HG03442 (cell line): ENCODE data around the gene FAM3D.
"Not testable (repeated sequence)": the region's sequence is repeated elsewhere in the genome, so short reads cannot be mapped to it uniquely, and the experiment has no call there.

ENCODE experiments used
- ATAC-seq: cut with Tn5 transposase; IDR thresholded peaks from one replicate; pipeline ENCODE4 v1.9.1; 2021; ENCODE audit warnings: mild to moderate bottlenecking, moderate library complexity; ENCODE audit not compliant: unreplicated experiment

FAM3D gene

DNA sequence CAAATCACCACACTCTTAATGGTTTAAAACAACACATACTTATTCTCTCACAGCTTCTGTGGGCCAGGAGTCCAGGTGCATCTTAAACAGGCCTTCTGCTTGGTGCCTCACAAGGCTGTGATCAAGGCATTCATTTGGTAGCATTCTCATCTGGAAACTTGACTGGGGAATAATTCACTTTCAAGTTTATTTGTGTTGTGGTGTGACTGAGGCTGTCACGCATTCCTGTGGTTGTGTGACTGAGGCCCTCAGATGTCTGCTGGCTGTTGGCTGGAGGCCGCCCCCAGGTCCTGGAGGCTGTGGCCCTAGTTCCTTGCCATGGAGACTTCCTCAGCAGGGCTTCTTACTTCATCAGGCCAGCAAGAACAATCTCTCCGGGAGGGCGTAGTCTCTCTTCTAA is 16.9 kb upstream of the FAM3D start:
- peak; percentile 82 for ATAC-seq

DNA sequence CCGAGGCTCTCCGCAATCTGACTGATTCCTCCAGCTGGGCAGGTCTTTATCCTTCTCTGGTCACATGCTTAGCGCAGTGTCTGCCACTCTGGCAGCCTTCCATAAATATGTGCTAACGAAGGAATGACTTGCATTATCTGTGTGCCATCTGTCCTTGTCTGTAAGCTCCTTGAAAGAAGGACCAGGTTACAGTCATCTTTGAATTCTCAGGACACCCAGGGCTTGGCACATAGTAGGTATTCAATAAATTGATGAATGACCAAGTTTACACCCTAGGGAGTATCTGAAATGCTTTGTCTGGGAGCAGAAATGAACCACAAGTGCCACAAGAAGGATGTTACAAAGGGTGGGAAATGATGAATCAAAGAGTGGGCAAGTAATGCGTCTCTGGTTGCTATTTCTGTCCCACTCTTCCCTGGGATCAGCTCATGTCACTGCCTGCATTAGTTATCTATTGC is 16.5 kb upstream of the FAM3D start:
- peak; percentile 16 for ATAC-seq

DNA sequence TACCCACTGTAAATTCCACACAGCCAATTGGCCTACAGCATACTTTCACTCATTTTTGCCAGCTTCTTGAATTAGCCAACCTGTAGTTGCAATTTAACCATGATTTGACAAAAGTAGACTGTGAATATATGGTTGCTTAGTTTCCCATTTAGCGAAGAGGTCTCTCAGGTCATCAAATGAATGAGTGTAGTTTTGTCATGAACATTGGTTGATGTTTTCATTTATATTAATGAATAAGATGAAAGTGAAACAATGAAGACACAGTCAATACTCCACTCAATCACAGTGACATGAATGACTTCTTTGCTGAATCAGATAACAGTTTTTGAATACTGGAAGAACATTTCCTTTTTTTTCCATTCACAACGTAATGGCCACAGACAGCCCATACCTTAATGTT is 15.3 kb upstream of the FAM3D start:
- no peak for ATAC-seq

DNA sequence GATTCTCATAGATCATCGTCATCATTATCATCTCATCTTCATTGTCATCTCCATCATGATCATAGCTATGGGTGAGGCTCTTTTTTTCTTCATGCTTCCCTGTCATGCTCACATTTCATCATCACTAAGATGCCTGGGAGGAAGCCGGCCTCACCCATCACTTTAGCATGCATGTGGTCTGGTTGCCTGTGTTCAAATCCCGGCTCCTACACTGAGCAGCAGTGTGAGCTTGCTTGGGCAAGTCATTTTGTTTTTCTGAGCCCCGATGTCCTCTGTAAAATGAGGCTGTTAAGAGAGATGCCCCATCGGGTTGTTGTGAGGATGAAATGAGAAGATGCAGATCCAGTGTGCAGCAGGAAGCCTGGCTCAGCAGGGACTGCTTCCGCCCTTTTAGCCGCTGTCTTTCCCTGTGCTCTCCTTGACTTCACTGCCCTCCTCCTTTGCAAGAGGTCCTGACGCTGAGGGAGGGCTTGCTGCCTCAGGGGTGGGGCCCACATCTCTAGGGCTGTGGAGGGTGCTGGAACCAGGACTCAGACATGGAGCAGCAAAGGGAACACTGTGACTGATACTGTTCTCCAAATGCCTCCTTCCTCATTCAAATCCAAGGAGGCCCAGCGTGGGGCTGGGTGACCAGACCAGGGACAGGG is 14.4 kb upstream of the FAM3D start:
- ATAC-seq, result no peak

GRCh38 chr3:58679974-58680666 is 13.5 kb upstream of the FAM3D start:
- no peak for ATAC-seq

DNA sequence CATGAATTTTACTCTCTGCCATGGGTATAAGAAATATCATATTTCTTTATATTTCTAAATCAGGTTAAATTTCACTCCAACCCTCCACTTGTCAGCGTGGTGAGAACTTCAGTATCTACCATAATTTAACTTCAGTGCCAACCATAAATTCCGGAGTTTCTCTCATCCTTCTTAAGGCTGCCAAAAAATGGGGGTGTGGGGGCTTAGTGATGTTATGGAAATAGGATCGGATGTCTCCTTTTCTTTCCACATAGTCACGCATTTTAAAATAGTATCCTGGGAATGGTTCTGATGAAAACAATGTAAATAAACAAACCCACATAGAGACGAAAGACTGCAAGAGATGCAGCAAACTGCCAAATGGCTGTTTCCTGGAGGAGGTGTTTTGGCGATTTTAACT is 12.9 kb upstream of the FAM3D start:
- ATAC-seq, result no peak

DNA sequence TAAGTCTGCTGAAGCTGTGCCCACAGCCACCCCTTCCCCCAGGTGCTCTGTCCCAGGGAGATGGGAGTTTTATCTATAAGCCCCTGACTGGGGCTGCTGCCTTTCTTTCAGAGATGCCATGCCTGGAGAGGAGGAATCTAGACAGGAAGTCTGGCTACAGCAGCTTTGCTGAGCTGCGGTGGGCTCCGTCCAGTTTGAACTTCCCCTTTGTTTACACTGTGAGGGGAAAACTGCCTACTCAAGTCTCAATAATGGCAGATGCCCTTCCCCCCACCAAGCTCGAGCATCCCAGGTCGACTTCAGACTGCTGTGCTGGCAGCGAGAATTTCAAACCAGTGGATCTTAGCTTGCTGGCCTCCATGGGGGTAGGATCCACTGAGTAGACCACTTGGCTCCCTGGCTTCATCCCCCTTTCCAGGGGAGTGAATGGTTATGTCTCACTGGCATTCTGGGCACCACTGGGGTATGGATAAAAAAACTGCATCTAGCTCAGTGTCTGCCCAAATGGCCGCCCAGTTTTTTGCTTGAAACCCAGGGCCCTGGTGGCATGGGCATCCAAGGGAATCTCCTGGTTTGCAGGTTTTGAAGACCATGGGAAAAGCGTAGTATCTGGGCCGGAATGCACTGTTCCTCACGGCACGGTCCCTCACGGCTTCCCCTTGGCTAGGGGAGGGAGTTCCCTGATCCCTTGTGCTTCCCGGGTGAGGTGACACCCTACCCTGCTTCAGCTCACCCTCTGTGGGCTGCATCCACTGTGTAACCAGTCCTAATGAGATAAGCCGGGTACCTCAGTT is 11.8 kb upstream of the FAM3D start:
- ATAC-seq, result not testable (repeated sequence)

GRCh38 chr3:58672880-58673279 is 6.3 kb upstream of the FAM3D start:
- ATAC-seq, result no peak

GRCh38 chr3:58672451-58672850 is 5.9 kb upstream of the FAM3D start:
- no peak for ATAC-seq

GRCh38 chr3:58670506-58671135 is 4.0 kb upstream of the FAM3D start:
- no peak for ATAC-seq

DNA sequence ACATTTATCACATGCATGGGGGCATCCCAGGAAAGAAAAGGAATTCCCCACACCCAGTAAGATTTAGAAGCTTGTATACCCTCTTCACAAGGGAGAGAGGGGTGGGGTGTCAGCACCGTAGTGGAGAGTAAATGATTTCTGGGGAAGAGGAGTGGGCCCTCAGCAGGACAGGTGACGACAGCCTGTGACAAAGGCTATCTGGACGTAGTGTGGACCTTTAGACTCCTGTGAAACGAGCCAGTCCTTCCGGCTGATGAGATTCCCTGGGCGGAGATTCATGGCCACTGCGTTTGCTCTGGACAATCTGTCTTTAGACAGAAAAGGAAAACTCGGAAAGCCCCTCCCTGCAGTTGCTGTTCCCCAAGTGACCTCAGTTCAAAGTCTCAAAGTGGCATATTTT is 1.7 kb upstream of the FAM3D start:
- no peak for ATAC-seq

DNA sequence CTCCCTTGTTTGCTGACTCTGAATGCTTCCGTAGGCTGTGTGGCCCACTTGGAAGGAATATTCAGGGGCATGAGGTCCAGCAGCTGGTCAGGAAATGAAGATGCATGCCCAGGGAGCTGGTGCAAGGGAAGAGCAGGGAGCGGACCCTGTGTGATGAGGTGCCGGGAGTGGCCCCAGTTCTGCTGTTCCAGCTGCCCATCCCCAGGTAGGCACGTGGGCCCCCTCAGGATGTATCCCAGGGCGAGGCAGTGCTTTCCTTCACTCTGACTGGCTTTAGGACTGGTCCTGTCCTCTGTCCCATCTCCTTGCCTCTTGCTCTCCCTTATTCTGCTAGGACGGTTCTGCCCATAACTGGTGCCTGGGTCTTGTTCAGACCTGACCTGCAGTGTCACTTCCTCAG is 1.1 kb upstream of the FAM3D start:
- no peak for ATAC-seq

GRCh38 chr3:58667229-58667628 is 655 bp upstream of the FAM3D start:
- no peak for ATAC-seq

- ATAC-seq, result no peak
These were observed 1.2 kb downstream of the FAM3D start for GRCh38 chr3:58665405-58665804.

GRCh38 chr3:58664611-58665010 is 2.0 kb downstream of the FAM3D start:
- ATAC-seq, result no peak

GRCh38 chr3:58661836-58662420 is 4.6 kb downstream of the FAM3D start:
- ATAC-seq, result no peak

DNA sequence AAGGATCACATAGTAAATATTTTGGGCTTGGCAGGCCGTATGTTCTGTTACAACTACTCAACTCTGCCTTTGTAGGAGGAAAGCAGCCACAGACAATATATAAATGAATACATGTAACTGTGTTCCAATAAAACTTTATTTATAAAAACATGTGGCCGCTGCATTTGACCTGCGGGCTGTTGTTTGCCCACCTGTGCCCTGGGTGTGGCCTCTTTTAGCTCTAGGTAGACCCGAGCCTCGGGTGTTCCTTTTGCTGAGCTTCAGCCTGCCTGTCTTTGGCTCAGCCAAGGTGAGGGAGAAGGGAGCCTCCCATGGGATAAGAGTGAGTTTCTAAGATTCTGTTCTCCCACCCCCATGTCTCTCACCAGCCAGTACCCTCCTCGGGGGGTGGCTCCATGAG is 5.6 kb downstream of the FAM3D start:
- ATAC-seq, result no peak

GRCh38 chr3:58659051-58659675 is 7.4 kb downstream of the FAM3D start:
- ATAC-seq, result no peak

DNA sequence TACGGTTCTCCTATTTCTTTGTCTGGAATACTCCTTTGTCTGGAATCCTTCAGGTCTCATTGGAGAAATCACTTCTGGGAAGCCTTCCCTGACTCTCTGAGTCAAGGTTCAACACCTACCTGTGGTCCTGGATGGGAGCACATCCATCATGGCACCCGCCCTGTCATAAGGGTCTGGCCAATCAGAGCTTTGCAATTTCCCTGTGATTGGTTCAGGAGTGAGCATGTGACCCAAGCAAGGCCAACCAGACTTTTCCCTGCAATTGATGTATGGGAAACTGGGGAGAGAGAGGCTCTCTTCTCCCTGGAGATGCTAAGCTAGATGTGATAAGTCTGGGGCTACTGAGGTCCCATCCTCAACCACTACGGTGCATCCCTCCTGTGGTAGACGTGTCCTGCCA is 8.1 kb downstream of the FAM3D start:
- ATAC-seq, result no peak

GRCh38 chr3:58657571-58658141 is 8.9 kb downstream of the FAM3D start:
- no peak for ATAC-seq
